Measurements from ENCODE around the gene KANSL3.

GRCh38 chr2:96549967-96550786 lies 87.9 kb downstream of the KANSL3 start:
- no peak for TF ChIP-seq EZH2 (IDR thresholded peaks at IDR 0.05; ENCODE audit: insufficient read depth, poor library complexity, severe bottlenecking)
- no peak for TF ChIP-seq EZH2phosphoT487 (IDR thresholded peaks at IDR 0.05; ENCODE audit: insufficient read depth, low read depth)
